HG02763 (cell line): ENCODE results near the gene CACNG5.

Experiments
- ATAC-seq: cut with Tn5 transposase; IDR thresholded peaks from one replicate; pipeline ENCODE4 v1.9.1; 2021; ENCODE audit warnings: mild to moderate bottlenecking, moderate library complexity; ENCODE audit not compliant: unreplicated experiment

The CACNG5 gene

GRCh38 chr17:66903781-66904180 is 68.9 kb downstream of the CACNG5 start:
- ATAC-seq, result no peak

- ATAC-seq, result no peak
These were observed 70.1 kb downstream of the CACNG5 start for GRCh38 chr17:66904760-66905624.

GRCh38 chr17:66906321-66907278 is 71.7 kb downstream of the CACNG5 start:
- no peak for ATAC-seq

GRCh38 chr17:66909804-66910373 is 75.0 kb downstream of the CACNG5 start:
- ATAC-seq, result no peak

- no peak for ATAC-seq
These were observed 75.9 kb downstream of the CACNG5 start for GRCh38 chr17:66910651-66911285.

- no peak for ATAC-seq
These were observed 80.3 kb downstream of the CACNG5 start for GRCh38 chr17:66915204-66915611.

- no peak for ATAC-seq
These were observed 80.9 kb downstream of the CACNG5 start for GRCh38 chr17:66915792-66916191.

- ATAC-seq, result no peak
These were observed 82.0 kb downstream of the CACNG5 start for GRCh38 chr17:66916946-66917345.

GRCh38 chr17:66918896-66919295 is 84.0 kb downstream of the CACNG5 start:
- ATAC-seq, result no peak

- no peak for ATAC-seq
These were observed 85.5 kb downstream of the CACNG5 start for GRCh38 chr17:66920435-66920834.

- ATAC-seq, result no peak
These were observed 86.0 kb downstream of the CACNG5 start for GRCh38 chr17:66920950-66921349.

- no peak for ATAC-seq
These were observed 89.0 kb downstream of the CACNG5 start for GRCh38 chr17:66923886-66924285.

GRCh38 chr17:66925811-66926500 is 91.0 kb downstream of the CACNG5 start:
- no peak for ATAC-seq

GRCh38 chr17:66928949-66929348 is 94.0 kb downstream of the CACNG5 start:
- no peak for ATAC-seq

- ATAC-seq, result no peak
These were observed 94.7 kb downstream of the CACNG5 start for GRCh38 chr17:66929591-66929990.

- no peak for ATAC-seq
These were observed 96.0 kb downstream of the CACNG5 start for GRCh38 chr17:66930933-66931332.

GRCh38 chr17:66932311-66932710 is 97.4 kb downstream of the CACNG5 start:
- ATAC-seq, result no peak

- no peak for ATAC-seq
These were observed 99.1 kb downstream of the CACNG5 start for GRCh38 chr17:66934040-66934439.
